Measurements from ENCODE around the gene MSMB. TPM values are rescaled to one million over a fixed set of nuclear protein-coding genes. Genes with fewer than 3 reads are reported as not detected.

MSMB gene
- total and polyA plus RNA-seq, 9 of the 15 experiments (the other 6 are each of a cell fraction or from before 2014, with no cell fraction given), result 0.21 to 0.60 TPM; not detected in 7

GRCh38 chr10:46052791-46053375, 6.8 kb upstream of the MSMB start:
- H3K79me2 ChIP-seq (ENCODE audit: control insufficient read depth, insufficient read depth, low read length), result no peaks in the 10 kb centered on the region
- H4K20me1 ChIP-seq (replicated peaks; ENCODE audit: control insufficient read depth, insufficient read depth, low read length), result no peaks in the 10 kb centered on the region
- no TSS peak for BruUV-seq (replicated peaks)
- WGBS (ENCODE audit: insufficient coverage, low coverage, missing lambda C conversion rate), result 67% methylated on average over 6 of the region's 6 CpGs
- CTCF ChIA-PET (ENCODE audit: low intra/inter-chr PET ratio), result no interaction called here
- ATAC-seq (no peak), FAIRE-seq (no peak), DNase-seq (ENCODE audit: extremely low read depth in 1 of 4, low spot score in 3 of 4) (no peak)
- H3K36me3 ChIP-seq (ENCODE audit: control insufficient read depth, insufficient read depth, low read length), result no peaks in the 10 kb centered on the region
- peak overlapping the region in 1 of 2 experiments; percentile 16; a peak in 1 of 4 replicates for H3K9ac ChIP-seq (ENCODE audit: insufficient read depth in 1 of 2, low read depth in 2 of 2, low read length in 2 of 2)
- peaks cover 4 to 22% of the 10 kb centered on the region in 2 experiments; a peak in 4 of 5 replicates for H3K4me1 ChIP-seq (replicated peaks in 1 of 2; ENCODE audit: control insufficient read depth in 2 of 2, insufficient read depth in 2 of 2, low read length in 2 of 2)
- no peaks in the 10 kb centered on the region for H3K9me1 ChIP-seq (ENCODE audit: control insufficient read depth, insufficient read depth, low read length)
- H3K9me3 ChIP-seq (replicated peaks; ENCODE audit: control insufficient read depth, insufficient read depth, low read depth, low read length), result 0 out of 2 replicates have a peak, but pooled peaks cover 2% of the 10 kb centered on the region
- TF ChIP-seq TSHZ1 (CRISPR knock-in tag; IDR thresholded peaks at IDR 0.05) (no peak), MLX (CRISPR knock-in tag; conservative IDR thresholded peaks at IDR 0.05) (no peak), BACH1 (tag; IDR thresholded peaks at IDR 0.05) (no peak), SRSF1 (IDR thresholded peaks at IDR 0.05; ENCODE audit: low read depth, low read length) (no peak), NFATC3 (IDR thresholded peaks at IDR 0.05) (no peak), MEF2D (tag; conservative IDR thresholded peaks at IDR 0.05; ENCODE audit: low read depth) (no peak), HNRNPUL1 (IDR thresholded peaks at IDR 0.05; ENCODE audit: low read length) (no peak), ZC3H11A (IDR thresholded peaks at IDR 0.05; ENCODE audit: low read depth, low read length) (no peak)
- intact Hi-C loops (cut with micrococcal nuclease), result no loop called here
- peak overlapping the region; percentile 46 for H2AFZ ChIP-seq (ENCODE audit: low read depth, low read length)
- H3K27me3 ChIP-seq (ENCODE audit: control insufficient read depth in 2 of 2, insufficient read depth in 2 of 2, low read length in 2 of 2), result no peaks in the 10 kb centered on the region
- in situ Hi-C loops (cut with MboI), result no loop called here
- H3K27ac ChIP-seq (ENCODE audit: extremely low read depth, low read depth, low read length), result no peak overlapping the region
- H3K4me3 ChIP-seq, result no peak overlapping the region
- no peak overlapping the region for H3K4me2 ChIP-seq (ENCODE audit: insufficient read depth, low read length)
- POLR2A ChIA-PET, result interaction anchor here (0.6 to 1.3 kb wide), 3 partner anchors 12 to 29 kb away, joined by 3 read pairs; no protein-coding TSS in a partner anchor
